ENCODE measurements around the gene DHRSX.

DHRSX gene

DNA sequence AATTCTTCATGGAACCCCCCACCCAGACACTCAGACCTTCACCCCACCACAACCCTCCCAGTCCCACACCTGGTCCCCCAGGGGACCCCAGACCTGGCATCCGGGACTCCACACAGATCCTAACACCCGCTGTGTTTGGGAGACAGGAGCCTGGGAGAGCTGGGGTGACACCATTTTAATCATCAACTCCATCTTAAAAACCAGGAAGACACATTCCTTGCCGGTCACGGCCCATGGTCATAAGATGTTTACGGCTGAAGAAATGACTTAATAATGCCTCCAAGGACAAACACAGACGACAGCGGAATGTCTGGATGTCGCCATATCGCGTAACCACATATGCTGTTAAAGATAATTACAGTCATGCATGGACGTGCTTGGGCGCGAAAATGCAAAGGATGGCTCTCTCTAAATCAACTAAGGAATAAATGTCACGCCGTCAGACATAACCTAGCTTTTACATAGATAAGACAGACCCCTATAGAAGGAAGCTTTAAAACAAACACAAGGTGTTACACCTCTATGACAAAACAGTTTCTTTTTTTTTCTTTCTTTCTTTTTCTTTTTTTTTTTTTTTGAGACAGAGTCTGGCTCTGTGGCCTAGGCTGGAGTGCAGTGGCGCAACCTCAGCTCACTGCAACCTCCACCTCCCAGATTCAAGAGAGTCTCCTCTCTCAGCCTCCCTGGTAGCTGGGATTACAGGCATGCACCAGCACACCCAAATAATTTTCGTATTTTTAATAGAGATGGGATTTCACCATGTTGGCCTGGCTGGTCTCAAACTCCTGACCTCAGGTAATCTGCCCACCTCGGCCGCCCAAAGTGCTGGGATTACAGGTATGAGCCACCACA is 2.1 kb upstream of the DHRSX start:
- no peak overlapping the region for H3K4me3 ChIP-seq (ENCODE audit: low read depth, low read length)
- TF ChIP-seq, protein P1, sequence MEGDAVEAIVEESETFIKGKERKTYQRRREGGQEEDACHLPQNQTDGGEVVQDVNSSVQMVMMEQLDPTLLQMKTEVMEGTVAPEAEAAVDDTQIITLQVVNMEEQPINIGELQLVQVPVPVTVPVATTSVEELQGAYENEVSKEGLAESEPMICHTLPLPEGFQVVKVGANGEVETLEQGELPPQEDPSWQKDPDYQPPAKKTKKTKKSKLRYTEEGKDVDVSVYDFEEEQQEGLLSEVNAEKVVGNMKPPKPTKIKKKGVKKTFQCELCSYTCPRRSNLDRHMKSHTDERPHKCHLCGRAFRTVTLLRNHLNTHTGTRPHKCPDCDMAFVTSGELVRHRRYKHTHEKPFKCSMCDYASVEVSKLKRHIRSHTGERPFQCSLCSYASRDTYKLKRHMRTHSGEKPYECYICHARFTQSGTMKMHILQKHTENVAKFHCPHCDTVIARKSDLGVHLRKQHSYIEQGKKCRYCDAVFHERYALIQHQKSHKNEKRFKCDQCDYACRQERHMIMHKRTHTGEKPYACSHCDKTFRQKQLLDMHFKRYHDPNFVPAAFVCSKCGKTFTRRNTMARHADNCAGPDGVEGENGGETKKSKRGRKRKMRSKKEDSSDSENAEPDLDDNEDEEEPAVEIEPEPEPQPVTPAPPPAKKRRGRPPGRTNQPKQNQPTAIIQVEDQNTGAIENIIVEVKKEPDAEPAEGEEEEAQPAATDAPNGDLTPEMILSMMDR (IDR thresholded peaks at IDR 0.05; ENCODE audit: borderline replicate concordance, insufficient read depth, low read depth, low read length), result no peak

DNA sequence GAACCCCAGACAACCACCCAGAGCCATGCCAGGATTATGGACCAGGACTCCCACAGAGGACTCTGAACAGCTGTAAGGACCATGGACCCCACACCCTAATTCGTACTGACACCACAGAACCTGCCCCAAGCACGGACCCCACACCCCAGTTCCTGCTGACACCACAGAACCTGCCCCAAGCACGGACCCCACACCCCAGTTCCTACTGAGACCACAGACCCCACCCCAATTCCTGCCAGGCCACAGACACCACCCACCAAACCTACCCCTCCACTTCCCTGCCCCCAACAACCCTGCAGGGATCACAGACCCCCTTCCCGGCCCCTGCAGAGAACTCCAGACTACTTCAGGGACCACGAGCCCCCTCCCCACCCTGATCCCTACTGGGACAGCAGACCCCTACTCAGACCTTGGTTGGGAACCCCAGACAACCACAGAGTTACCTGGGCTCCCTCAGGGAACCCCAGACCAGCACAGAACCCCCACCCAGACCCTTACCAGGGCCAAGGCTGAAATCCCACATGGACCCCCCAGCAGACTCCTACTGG is 1.4 kb upstream of the DHRSX start:
- TF ChIP-seq, protein P1 (IDR thresholded peaks at IDR 0.05; ENCODE audit: borderline replicate concordance, insufficient read depth, low read depth, low read length), result no peak
- no peak overlapping the region for H3K4me3 ChIP-seq (ENCODE audit: low read depth, low read length)

GRCh38 chrX:2501559-2502102 is 855 bp upstream of the DHRSX start:
- H3K4me3 ChIP-seq (ENCODE audit: low read depth, low read length), result no peak overlapping the region
- TF ChIP-seq, protein P1 (IDR thresholded peaks at IDR 0.05; ENCODE audit: borderline replicate concordance, insufficient read depth, low read depth, low read length), result no peak

DNA sequence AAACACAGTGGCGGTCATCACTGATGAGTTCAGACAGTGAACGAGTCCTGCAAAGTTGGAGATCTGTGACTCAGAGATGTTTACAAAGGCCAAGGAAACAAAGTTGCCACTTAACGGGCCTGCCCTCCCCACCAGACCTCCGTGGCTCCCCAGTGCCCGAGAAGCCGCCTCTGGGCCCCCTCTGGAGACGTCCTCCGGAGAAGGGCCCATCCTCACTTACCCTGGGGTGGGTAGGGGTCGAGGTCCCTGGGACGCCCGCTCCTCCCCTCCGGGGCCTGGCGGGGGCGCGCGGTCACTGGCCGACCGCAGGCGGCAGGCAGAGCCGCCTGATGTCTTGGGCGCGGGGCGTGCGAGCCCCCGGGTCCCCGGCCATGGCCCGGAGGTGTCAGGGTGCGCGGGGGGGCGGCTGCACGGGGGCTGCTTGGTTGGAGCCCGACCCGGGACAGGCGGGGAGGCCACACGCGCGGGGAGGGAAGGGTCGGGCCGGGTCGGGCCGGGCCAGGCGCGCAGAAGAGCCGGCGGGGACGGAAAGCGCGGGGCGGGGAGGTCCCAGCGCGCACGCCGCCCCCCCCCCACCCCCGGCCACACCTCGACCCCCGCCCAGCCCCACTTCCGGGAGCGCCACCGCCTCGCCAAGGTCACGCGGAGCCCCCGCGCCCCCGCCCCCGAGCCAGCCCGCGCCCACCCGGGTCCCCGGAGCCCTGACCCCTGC is 529 bp downstream of the DHRSX start:
- TF ChIP-seq, protein P1 (IDR thresholded peaks at IDR 0.05; ENCODE audit: borderline replicate concordance, insufficient read depth, low read depth, low read length), result 0 out of 2 replicates have a peak, but pooled peaks have one; percentile 24
- peak overlapping the region; percentile 73 for H3K4me3 ChIP-seq (ENCODE audit: low read depth, low read length)

DNA sequence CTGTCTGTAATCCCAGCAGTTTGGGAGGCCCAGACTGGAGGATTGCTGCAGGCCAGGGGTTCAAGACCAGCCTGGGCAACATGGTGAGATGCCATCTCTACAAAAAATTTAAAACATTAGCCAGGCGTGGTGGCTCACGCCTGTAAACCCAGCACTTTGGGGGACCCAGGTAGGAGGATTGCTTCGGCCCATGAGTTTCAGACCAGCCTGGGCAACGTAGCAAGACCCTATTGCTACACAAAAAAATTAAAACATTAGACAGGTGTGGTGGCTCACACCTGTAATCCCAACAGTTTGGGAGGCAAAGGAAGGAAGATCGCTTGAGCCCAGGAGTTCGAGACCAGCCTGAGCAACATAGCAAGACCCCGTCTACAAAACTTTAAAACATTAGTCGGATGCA is 1.3 kb downstream of the DHRSX start:
- TF ChIP-seq, protein P1 (IDR thresholded peaks at IDR 0.05; ENCODE audit: borderline replicate concordance, insufficient read depth, low read depth, low read length), result no peak
- peak overlapping the region; percentile 73 for H3K4me3 ChIP-seq (ENCODE audit: low read depth, low read length)

- TF ChIP-seq, protein P1 (IDR thresholded peaks at IDR 0.05; ENCODE audit: borderline replicate concordance, insufficient read depth, low read depth, low read length), result no peak
- H3K4me3 ChIP-seq (ENCODE audit: low read depth, low read length), result peak overlapping the region; percentile 73
Measured at GRCh38 chrX:2498781-2499302, 1.9 kb downstream of the DHRSX start.

All from GM12875 (cell line).